Measurements from ENCODE around the gene CACNA2D3. TPM values are rescaled to one million over a fixed set of nuclear protein-coding genes. Genes with fewer than 3 reads are reported as not detected.

The CACNA2D3 gene
- polyA plus RNA-seq, 1 donor (not counting 4 experiments of a cell fraction or from before 2014, with no cell fraction given), result 0.08 TPM

GRCh38 chr3:54481606-54482365, 359.4 kb downstream of the CACNA2D3 start:
- no peak overlapping the region for H3K4me3 ChIP-seq (ENCODE audit: control insufficient read depth in 2 of 3, extremely low read depth in 1 of 3, insufficient read depth in 2 of 3, low read depth in 1 of 3, low read length in 3 of 3)
- H3K36me3 ChIP-seq (ENCODE audit: control insufficient read depth in 2 of 2, extremely low read depth in 1 of 2, insufficient read depth in 2 of 2, low read length in 2 of 2), result no peaks in the 10 kb centered on the region
- no peak for TF ChIP-seq EZH2 (IDR thresholded peaks at IDR 0.05; ENCODE audit: low read length)
- TF ChIP-seq, protein P1, sequence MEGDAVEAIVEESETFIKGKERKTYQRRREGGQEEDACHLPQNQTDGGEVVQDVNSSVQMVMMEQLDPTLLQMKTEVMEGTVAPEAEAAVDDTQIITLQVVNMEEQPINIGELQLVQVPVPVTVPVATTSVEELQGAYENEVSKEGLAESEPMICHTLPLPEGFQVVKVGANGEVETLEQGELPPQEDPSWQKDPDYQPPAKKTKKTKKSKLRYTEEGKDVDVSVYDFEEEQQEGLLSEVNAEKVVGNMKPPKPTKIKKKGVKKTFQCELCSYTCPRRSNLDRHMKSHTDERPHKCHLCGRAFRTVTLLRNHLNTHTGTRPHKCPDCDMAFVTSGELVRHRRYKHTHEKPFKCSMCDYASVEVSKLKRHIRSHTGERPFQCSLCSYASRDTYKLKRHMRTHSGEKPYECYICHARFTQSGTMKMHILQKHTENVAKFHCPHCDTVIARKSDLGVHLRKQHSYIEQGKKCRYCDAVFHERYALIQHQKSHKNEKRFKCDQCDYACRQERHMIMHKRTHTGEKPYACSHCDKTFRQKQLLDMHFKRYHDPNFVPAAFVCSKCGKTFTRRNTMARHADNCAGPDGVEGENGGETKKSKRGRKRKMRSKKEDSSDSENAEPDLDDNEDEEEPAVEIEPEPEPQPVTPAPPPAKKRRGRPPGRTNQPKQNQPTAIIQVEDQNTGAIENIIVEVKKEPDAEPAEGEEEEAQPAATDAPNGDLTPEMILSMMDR (optimal IDR thresholded peaks at IDR 0.05 in 1 of 3, IDR thresholded peaks at IDR 0.05 in 1 of 3, conservative IDR thresholded peaks at IDR 0.05 in 1 of 3; ENCODE audit: extremely low read depth in 1 of 3, insufficient read depth in 2 of 3, low read length in 3 of 3), result no peak
- dilution Hi-C loops (cut with MboI; ENCODE audit: extremely low pct_ligation_motif_present, low sequenced_read_pairs), result no loop called here
- no peaks in the 10 kb centered on the region for H3K9me1 ChIP-seq (ENCODE audit: control insufficient read depth, extremely low read depth, insufficient read depth, low read length)
- DNase-seq (ENCODE audit: low read depth, low spot score), result no peak
- no peak overlapping the region for H3K27ac ChIP-seq (ENCODE audit: control insufficient read depth, insufficient read depth, low read length)
- H3K27me3 ChIP-seq (ENCODE audit: control insufficient read depth, extremely low read depth, insufficient read depth, low read length), result no peaks in the 10 kb centered on the region
- FAIRE-seq, result no peak
- H2AFZ ChIP-seq (ENCODE audit: control insufficient read depth, low read length), result no peak overlapping the region
- no peak overlapping the region for H3K4me2 ChIP-seq (ENCODE audit: control insufficient read depth, extremely low read depth, insufficient read depth, low read depth, low read length)
- no peaks in the 10 kb centered on the region for H3K9me3 ChIP-seq (ENCODE audit: control insufficient read depth, low read depth, low read length)
- no peaks in the 10 kb centered on the region for H3K79me2 ChIP-seq (ENCODE audit: control insufficient read depth, insufficient read depth, low read length)
- no peaks in the 10 kb centered on the region for H3K4me1 ChIP-seq (ENCODE audit: control insufficient read depth, extremely low read depth, insufficient read depth, low read length)
- H4K20me1 ChIP-seq (ENCODE audit: control insufficient read depth, extremely low read depth, insufficient read depth, low read length), result no peaks in the 10 kb centered on the region
- no peak overlapping the region for H3K9ac ChIP-seq (ENCODE audit: control insufficient read depth, extremely low read depth, insufficient read depth, low read length)

GRCh38 chr3:54484334-54484733, 362.0 kb downstream of the CACNA2D3 start:
- DNase-seq (ENCODE audit: low read depth, low spot score), result no peak
- no peaks in the 10 kb centered on the region for H3K36me3 ChIP-seq (ENCODE audit: control insufficient read depth in 2 of 2, extremely low read depth in 1 of 2, insufficient read depth in 2 of 2, low read length in 2 of 2)
- H3K27ac ChIP-seq (ENCODE audit: control insufficient read depth, insufficient read depth, low read length), result no peak overlapping the region
- H3K4me2 ChIP-seq (ENCODE audit: control insufficient read depth, extremely low read depth, insufficient read depth, low read depth, low read length), result no peak overlapping the region
- no peak overlapping the region for H3K4me3 ChIP-seq (ENCODE audit: control insufficient read depth in 2 of 3, extremely low read depth in 1 of 3, insufficient read depth in 2 of 3, low read depth in 1 of 3, low read length in 3 of 3)
- no peaks in the 10 kb centered on the region for H3K4me1 ChIP-seq (ENCODE audit: control insufficient read depth, extremely low read depth, insufficient read depth, low read length)
- H2AFZ ChIP-seq (ENCODE audit: control insufficient read depth, low read length), result no peak overlapping the region
- no peaks in the 10 kb centered on the region for H3K27me3 ChIP-seq (ENCODE audit: control insufficient read depth, extremely low read depth, insufficient read depth, low read length)
- dilution Hi-C loops (cut with MboI; ENCODE audit: extremely low pct_ligation_motif_present, low sequenced_read_pairs), result no loop called here
- H3K9me3 ChIP-seq (ENCODE audit: control insufficient read depth, low read depth, low read length), result no peaks in the 10 kb centered on the region
- TF ChIP-seq, protein P1 (optimal IDR thresholded peaks at IDR 0.05 in 1 of 3, IDR thresholded peaks at IDR 0.05 in 1 of 3, conservative IDR thresholded peaks at IDR 0.05 in 1 of 3; ENCODE audit: extremely low read depth in 1 of 3, insufficient read depth in 2 of 3, low read length in 3 of 3), result no peak
- TF ChIP-seq EZH2 (IDR thresholded peaks at IDR 0.05; ENCODE audit: low read length), result no peak
- no peak overlapping the region for H3K9ac ChIP-seq (ENCODE audit: control insufficient read depth, extremely low read depth, insufficient read depth, low read length)
- H3K79me2 ChIP-seq (ENCODE audit: control insufficient read depth, insufficient read depth, low read length), result no peaks in the 10 kb centered on the region
- no peaks in the 10 kb centered on the region for H4K20me1 ChIP-seq (ENCODE audit: control insufficient read depth, extremely low read depth, insufficient read depth, low read length)
- FAIRE-seq, result no peak
- H3K9me1 ChIP-seq (ENCODE audit: control insufficient read depth, extremely low read depth, insufficient read depth, low read length), result no peaks in the 10 kb centered on the region
